Heart right ventricle (tissue), 16 donors: ENCODE results near the gene H6PD. TPM values are rescaled to one million over a fixed set of nuclear protein-coding genes. Genes with fewer than 3 reads are reported as not detected.

Experiments
- ATAC-seq, 8 donors: fragments of 200-7000 bp; cut with Tn5 transposase; one replicate each; pipeline ENCODE4 v1.9.1; 2020; ENCODE audit warnings: mild to moderate bottlenecking in 8 of 8, moderate library complexity in 8 of 8, moderate number of reproducible peaks in 1 of 8
- DNase-seq, 2 donors: peaks; one replicate each; pipeline ENCODE4 v3.0.0-alpha.2; 2020
- H3K27ac ChIP-seq, 10 donors: fragments of 200-600 bp; sonication (generic) in 2 of 10; one replicate each; pipeline versions ENCODE4 v1.5.0 to v1.8.0; 2020 to 2022; ENCODE audit warnings: mild to moderate bottlenecking in 3 of 10
- H3K27me3 ChIP-seq, 7 donors: fragments of 200-600 bp; one replicate each; pipeline ENCODE4 v1.8.0; 2021 to 2022; ENCODE audit warnings: mild to moderate bottlenecking in 2 of 7
- H3K36me3 ChIP-seq, 9 donors: fragments of 200-600 bp; sonication (generic) in 1 of 9; one replicate each; pipeline versions ENCODE4 v1.5.0 to v1.8.0; 2020 to 2022; ENCODE audit warnings: mild to moderate bottlenecking in 2 of 9
- H3K4me1 ChIP-seq, 9 donors: fragments of 200-600 bp; sonication (generic) in 1 of 9; one replicate each; pipeline versions ENCODE4 v1.5.0 to v1.8.0; 2020 to 2022; ENCODE audit warnings: mild to moderate bottlenecking in 4 of 9
- H3K4me3 ChIP-seq, 10 donors: fragments of 200-600 bp; sonication (generic) in 2 of 10; one replicate each; pipeline versions ENCODE4 v1.5.0 to v1.8.0; 2020 to 2022; ENCODE audit warnings: mild to moderate bottlenecking in 7 of 10, moderate library complexity in 2 of 10
- H3K9me3 ChIP-seq, 11 donors: fragments of 200-600 bp in 10 of 11; sonication (generic) in 2 of 11; one replicate each; pipeline versions ENCODE4 v1.5.0 to v1.8.0; 2013 to 2022; ENCODE audit warnings: mild to moderate bottlenecking in 2 of 11, control low read depth in 1 of 11, moderate library complexity in 1 of 11
- WGBS, 2 donors: extraction: QIAGEN DNeasy Blood & Tissue Kit; methylation state at CpG; one replicate each; pipeline ENCODE4 v1.1.7; 2013; ENCODE audit warnings: inconsistent platforms in 1 of 2; 5-methylcytosine and 5-hydroxymethylcytosine counted together
- intact Hi-C, 10 donors: fragments of 100-400 bp; cut with DNase I; formaldehyde crosslinking; loops; one replicate each; pipeline versions ENCODE4 v1.11.1 to v1.14.2; 2022
- polyA plus RNA-seq, 2 donors: library from polyadenylated mRNA; stranded (reverse); fragments of 200-250 nt; gene quantifications; one replicate each; pipeline ENCODE4 v1.2.3, GENCODE V29; 2013
- total RNA-seq, 10 donors: library from RNA; stranded (reverse); fragmentation: NEBNext Ultra II Directional in 3 of 10; extraction: Animal tissue kit (Norgen Biotek cat#: 25700) in 3 of 10; gene quantifications; one replicate each; pipeline versions ENCODE4 v1.2.1 to v1.2.4, GENCODE V29; 2021 to 2023
- TF ChIP-seq, protein P1 (sequence below), 9 donors: fragments of 200-600 bp; sonication (generic) in 2 of 9; IDR thresholded peaks; one replicate each; pipeline versions ENCODE4 v1.5.0 to v1.8.0; 2021 to 2022; ENCODE audit warnings: antibody characterized with exemption in 9 of 9, mild to moderate bottlenecking in 5 of 9, moderate library complexity in 1 of 9
- donor health status: Arrhythmogenic right ventricular cardiomyopathy.
- donor health status: ischemic (EF 13 %, LVEDD 7.1; RV severe dilation, severe dysfunction).
- donor health status: healthy with polysubstance abuse.
- donor health status: DM: no; HTN: yes; CAD: no.
- donor health status: DM: no; HTN: no; CAD: no.
- donor health status: ischemic (EF 25% LVEDD 6.9; RV normal size, moderate dysfunction).
- donor health status: ischemic (EF 25% LVEDD 5.7; RV mildly dilated, moderate dysfunction).
- donor health status: healthy.
- donor health status: DM: yes; HTN: yes; CAD: no.
- donor health status: Ischemic cardiomyopathy.
- donor health status: ischemic (EF 35%, LVEDD 5.7; RV mildly dilated, moderate dysfunction).
- donor health status: nonischemic (EF 11% LVEDD 7.7; RV severe dilation, severe dysfunction).
- donor health status: DM: yes; HTN: yes; CAD: no.
- donor health status: PGD.
- donor health status: ischemic (EF 29% LVEDD 5.4; RV normal size, mild dysfunction).
- donor health status: nonischemic (EF 23%, LVEDD 6.1; RV moderate dilation, normal function).

Gene H6PD
- total and polyA plus RNA-seq, 12 donors, result 5.7 to 45.0 (median 28.4) TPM

DNA sequence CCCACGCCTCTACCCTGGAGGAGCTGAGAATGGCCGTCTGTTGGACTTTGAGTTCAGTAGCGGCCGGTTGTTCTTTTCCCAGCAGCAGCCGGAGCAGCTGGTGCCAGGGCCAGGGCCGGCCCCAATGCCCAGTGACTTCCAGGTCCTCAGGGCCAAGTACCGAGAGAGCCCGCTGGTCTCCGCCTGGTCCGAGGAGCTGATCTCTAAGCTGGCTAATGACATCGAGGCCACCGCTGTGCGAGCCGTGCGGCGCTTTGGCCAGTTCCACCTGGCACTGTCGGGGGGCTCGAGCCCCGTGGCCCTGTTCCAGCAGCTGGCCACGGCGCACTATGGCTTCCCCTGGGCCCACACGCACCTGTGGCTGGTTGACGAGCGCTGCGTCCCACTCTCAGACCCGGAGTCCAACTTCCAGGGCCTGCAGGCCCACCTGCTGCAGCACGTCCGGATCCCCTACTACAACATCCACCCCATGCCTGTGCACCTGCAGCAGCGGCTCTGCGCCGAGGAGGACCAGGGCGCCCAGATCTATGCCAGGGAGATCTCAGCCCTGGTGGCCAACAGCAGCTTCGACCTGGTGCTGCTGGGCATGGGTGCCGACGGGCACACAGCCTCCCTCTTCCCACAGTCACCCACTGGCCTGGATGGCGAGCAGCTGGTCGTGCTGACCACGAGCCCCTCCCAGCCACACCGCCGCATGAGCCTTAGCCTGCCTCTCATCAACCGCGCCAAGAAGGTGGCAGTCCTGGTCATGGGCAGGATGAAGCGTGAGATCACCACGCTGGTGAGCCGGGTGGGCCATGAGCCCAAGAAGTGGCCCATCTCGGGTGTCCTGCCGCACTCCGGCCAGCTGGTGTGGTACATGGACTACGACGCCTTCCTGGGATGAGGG, 29.7 kb downstream of the H6PD start:
- peak in 1 of 8 donors; percentile 9 for ATAC-seq
- Histone ChIP-seq H3K27ac (no peak overlapping the region), H3K27me3 (no peaks in the 10 kb centered on the region), H3K9me3 (no peaks in the 10 kb centered on the region), H3K4me3 (no peak overlapping the region), H3K4me1 (peaks cover 0 to 12% (median 8%) of the 10 kb centered on the region in 9 donors), H3K36me3 (peaks cover 3 to 68% (median 37%) of the 10 kb centered on the region in 9 donors)
- intact Hi-C loops, result loop anchor here in 2 of 10 donors (10.0 kb wide), 1 partner anchor 311 kb away; no protein-coding TSS in a partner anchor
- TF ChIP-seq, protein P1, sequence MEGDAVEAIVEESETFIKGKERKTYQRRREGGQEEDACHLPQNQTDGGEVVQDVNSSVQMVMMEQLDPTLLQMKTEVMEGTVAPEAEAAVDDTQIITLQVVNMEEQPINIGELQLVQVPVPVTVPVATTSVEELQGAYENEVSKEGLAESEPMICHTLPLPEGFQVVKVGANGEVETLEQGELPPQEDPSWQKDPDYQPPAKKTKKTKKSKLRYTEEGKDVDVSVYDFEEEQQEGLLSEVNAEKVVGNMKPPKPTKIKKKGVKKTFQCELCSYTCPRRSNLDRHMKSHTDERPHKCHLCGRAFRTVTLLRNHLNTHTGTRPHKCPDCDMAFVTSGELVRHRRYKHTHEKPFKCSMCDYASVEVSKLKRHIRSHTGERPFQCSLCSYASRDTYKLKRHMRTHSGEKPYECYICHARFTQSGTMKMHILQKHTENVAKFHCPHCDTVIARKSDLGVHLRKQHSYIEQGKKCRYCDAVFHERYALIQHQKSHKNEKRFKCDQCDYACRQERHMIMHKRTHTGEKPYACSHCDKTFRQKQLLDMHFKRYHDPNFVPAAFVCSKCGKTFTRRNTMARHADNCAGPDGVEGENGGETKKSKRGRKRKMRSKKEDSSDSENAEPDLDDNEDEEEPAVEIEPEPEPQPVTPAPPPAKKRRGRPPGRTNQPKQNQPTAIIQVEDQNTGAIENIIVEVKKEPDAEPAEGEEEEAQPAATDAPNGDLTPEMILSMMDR (IDR thresholded peaks at IDR 0.05), result no peak
- DNase-seq, result no peak
- 94 to 96% methylated on average over 50 of the region's 50 CpGs for WGBS, 2 donors

DNA sequence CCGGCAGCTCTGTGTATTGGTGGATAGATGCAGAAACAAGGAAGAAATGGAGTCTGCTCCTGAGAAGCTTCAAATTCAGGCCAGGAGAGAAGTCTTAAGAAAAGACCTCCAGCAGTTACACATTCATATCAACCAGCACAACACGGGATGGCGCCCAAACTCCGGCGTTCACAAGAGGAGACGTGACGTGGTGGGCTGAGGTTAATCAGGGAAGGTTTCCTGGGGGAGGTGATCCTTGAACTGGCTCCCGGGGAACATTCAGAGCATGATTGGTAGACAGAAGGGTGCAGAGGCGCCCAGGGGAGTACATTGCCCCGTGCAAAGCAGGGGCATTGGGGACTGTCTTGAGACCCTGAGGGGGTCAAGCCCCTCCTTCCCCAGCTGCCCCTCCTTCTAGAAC, 30.5 kb downstream of the H6PD start:
- TF ChIP-seq, protein P1 (IDR thresholded peaks at IDR 0.05), result no peak
- intact Hi-C loops, result loop anchor here in 7 of 10 donors (5.0 to 10.0 kb wide), 4 partner anchors 192 to 310 kb away; no protein-coding TSS in a partner anchor
- 93 to 94% methylated on average over 10 of the region's 10 CpGs for WGBS, 2 donors
- H3K27me3 ChIP-seq, result no peaks in the 10 kb centered on the region
- ATAC-seq, result no peak
- peaks cover 0 to 18% (median 12%) of the 10 kb centered on the region in 9 donors for H3K4me1 ChIP-seq
- no peak for DNase-seq
- no peak overlapping the region for H3K27ac ChIP-seq
- H3K36me3 ChIP-seq, result peaks cover 3 to 74% (median 37%) of the 10 kb centered on the region in 9 donors
- no peaks in the 10 kb centered on the region for H3K9me3 ChIP-seq
- H3K4me3 ChIP-seq, result no peak overlapping the region

- no peak overlapping the region for H3K27ac ChIP-seq
- peaks cover 3 to 75% (median 37%) of the 10 kb centered on the region in 9 donors for H3K36me3 ChIP-seq
- no peak overlapping the region for H3K4me3 ChIP-seq
- peaks cover 0 to 27% (median 17%) of the 10 kb centered on the region in 9 donors for H3K4me1 ChIP-seq
- WGBS, 2 donors, result 83% methylated on average over 12 of the region's 12 CpGs
- intact Hi-C loops, result loop anchor here in 8 of 10 donors (2.0 to 10.0 kb wide), 6 partner anchors 191 to 309 kb away; no protein-coding TSS in a partner anchor
- DNase-seq, result no peak
- no peak for ATAC-seq
- H3K9me3 ChIP-seq, result no peaks in the 10 kb centered on the region
- TF ChIP-seq, protein P1 (IDR thresholded peaks at IDR 0.05), result no peak
- H3K27me3 ChIP-seq, result no peaks in the 10 kb centered on the region
Measured at GRCh38 chr1:9265968-9266367, 31.4 kb downstream of the H6PD start.

GRCh38 chr1:9267352-9267686, 32.7 kb downstream of the H6PD start:
- ATAC-seq (peak in 1 of 8 donors; percentile 9), DNase-seq (no peak)
- intact Hi-C loops, result loop anchor here in 9 of 10 donors (1.0 to 10.0 kb wide), 8 partner anchors 189 to 307 kb away; no protein-coding TSS in a partner anchor
- Histone ChIP-seq H3K27ac (peak overlapping the region in 1 of 10 donors; percentile 5), H3K36me3 (peaks cover 2 to 62% (median 28%) of the 10 kb centered on the region in 9 donors), H3K4me3 (no peak overlapping the region), H3K27me3 (no peaks in the 10 kb centered on the region), H3K4me1 (peaks cover 0 to 29% (median 15%) of the 10 kb centered on the region in 9 donors), H3K9me3 (no peaks in the 10 kb centered on the region)
- TF ChIP-seq, protein P1 (IDR thresholded peaks at IDR 0.05), result peak in 2 of 9 donors; percentile 2 to 17
- 74 to 79% methylated on average over 7 of the region's 7 CpGs for WGBS, 2 donors
